Islet of Langerhans (tissue), 1 donor: ENCODE measurements around the gene SMAD7.

Experiments used
- FAIRE-seq: peaks from one replicate; lab custom pipeline; 2011; peaks lifted over from hg19 to GRCh38; lab: Jason Lieb, UNC

The SMAD7 gene, protein sequence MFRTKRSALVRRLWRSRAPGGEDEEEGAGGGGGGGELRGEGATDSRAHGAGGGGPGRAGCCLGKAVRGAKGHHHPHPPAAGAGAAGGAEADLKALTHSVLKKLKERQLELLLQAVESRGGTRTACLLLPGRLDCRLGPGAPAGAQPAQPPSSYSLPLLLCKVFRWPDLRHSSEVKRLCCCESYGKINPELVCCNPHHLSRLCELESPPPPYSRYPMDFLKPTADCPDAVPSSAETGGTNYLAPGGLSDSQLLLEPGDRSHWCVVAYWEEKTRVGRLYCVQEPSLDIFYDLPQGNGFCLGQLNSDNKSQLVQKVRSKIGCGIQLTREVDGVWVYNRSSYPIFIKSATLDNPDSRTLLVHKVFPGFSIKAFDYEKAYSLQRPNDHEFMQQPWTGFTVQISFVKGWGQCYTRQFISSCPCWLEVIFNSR

GRCh38 chr18:48950536-48951447 lies at the start of gene SMAD7:
Gene SMAD7, minus strand, starts transcription at chr18:48950965. Its CDS starts 541 bp downstream, at chr18:48950424.
- no peak for FAIRE-seq

- FAIRE-seq = no peak
These were observed 48.8 kb upstream of the SMAD7 start for GRCh38 chr18:48999569-48999968.

- no peak for FAIRE-seq
These were observed 47.4 kb upstream of the SMAD7 start for GRCh38 chr18:48997985-48998831.

- FAIRE-seq = no peak
These were observed 46.9 kb upstream of the SMAD7 start for GRCh38 chr18:48997681-48997984.

DNA sequence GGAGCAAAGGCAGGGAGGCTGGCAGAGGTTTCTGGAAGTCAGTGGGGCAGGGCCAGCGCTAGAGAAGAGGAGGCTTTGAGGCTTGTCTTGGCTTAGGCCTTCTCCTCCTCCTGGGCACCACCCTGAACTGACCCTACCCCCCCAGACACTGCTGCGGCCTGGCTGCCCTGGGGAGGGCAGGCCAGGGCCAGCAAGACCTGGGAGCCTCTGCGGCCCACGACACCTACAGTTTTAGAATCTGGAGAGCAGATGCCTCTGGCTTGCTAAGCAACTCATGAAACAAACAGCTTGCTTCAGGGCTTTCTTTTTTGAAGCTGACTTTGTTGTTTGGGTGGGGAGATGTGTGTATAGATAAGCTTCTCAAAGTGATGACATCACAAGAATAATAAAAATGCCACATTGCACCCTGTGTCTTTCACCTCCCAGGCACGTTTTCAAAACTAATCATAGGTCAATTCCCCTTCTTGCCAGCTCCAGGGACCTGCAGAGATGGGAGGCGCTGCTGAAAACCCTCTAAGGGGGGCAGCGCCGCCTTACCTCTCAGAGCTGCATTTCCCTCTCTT lies 46.2 kb upstream of the SMAD7 start:
- FAIRE-seq = no peak

- no peak for FAIRE-seq
These were observed 45.3 kb upstream of the SMAD7 start for GRCh38 chr18:48996041-48996440.

DNA sequence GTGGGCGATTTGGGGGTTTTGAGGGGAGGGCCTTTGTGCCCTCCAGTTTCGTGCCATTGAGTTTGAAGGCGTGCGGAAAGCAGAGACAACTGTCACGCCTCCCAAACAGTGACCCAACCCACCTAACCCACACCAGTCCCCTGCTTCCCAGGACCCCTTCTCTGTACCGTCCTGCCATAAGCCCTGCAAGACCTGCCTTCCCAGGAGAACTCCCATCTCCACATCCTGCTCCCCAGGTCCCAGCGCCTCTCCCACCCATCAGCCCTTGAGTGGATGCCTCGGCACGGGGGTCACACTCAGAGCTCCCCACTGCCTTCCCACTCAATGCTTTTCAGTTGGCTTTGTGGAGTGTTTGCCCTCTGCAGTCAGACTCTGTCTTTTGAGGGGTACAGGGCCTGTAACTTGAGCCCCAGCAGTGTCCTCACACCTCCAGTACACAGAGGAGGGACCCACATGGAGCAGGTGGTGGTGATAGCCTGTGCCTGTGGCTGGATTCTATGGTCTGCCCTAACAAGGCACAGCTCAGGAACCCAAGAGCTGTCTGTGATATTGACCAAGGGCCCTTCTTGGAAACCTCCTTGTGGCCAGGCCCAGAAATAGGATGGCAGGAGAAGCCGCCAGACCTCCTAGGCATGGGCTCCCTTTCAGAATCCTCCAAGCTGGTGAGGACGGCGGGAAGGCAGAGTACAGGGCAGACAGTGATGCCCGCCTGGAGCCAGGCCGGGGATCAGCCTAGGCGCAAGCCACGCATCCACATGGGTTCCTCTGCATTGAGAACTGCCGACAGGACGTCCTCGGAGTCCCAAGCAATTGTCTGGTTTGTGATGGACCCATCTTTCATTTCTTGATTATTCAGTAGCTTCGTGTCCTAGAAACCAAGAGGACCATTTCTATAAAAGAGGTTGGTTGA lies 44.4 kb upstream of the SMAD7 start:
- no peak for FAIRE-seq

GRCh38 chr18:48994044-48994651 lies 43.4 kb upstream of the SMAD7 start:
- FAIRE-seq = no peak

- FAIRE-seq = no peak
These were observed 42.8 kb upstream of the SMAD7 start for GRCh38 chr18:48993586-48993985.

GRCh38 chr18:48992791-48993555 lies 42.2 kb upstream of the SMAD7 start:
- no peak for FAIRE-seq

DNA sequence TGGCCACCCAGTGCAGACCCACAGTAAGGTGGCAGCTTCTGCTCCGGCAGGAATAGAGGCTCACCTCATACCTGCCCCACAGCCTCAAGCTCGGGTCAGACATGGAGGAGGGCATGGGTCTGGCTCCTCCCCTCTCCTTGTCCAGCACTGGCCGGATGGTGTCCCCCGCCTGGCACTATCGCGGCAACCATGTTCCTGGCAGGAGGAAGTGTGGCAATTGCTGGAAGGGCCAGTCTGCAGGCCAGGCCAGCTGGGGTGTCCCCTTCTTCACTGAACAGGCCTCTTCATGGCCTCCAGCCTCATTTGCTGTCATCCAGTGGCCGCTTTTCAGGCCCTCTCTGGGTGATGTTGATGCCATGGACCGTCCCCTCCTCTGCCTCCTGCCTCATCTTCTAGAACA lies 41.4 kb upstream of the SMAD7 start:
- no peak for FAIRE-seq

DNA sequence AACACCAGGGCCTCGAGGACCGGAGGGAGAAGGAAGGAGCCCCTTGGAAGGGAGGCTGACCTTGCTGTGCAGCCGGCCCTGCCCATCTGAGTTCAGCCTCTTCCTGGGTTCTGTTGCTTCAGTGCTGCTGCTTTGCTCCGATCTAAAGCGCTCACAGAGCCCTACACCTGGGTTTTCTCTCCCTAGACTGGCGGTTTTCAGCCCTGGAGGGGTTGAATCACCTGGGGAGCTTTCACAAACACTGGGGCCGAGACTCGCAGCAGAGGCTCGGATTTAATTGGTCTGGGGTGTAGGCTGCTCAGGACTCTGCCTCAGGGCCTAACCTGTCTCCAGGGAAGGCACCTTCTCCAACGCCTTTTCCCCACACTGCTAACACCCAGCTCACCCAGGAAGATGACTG lies 40.9 kb upstream of the SMAD7 start:
- FAIRE-seq = no peak

GRCh38 chr18:48991319-48991660 lies 40.5 kb upstream of the SMAD7 start:
- FAIRE-seq = no peak

- FAIRE-seq = no peak
These were observed 39.9 kb upstream of the SMAD7 start for GRCh38 chr18:48990481-48991318.

DNA sequence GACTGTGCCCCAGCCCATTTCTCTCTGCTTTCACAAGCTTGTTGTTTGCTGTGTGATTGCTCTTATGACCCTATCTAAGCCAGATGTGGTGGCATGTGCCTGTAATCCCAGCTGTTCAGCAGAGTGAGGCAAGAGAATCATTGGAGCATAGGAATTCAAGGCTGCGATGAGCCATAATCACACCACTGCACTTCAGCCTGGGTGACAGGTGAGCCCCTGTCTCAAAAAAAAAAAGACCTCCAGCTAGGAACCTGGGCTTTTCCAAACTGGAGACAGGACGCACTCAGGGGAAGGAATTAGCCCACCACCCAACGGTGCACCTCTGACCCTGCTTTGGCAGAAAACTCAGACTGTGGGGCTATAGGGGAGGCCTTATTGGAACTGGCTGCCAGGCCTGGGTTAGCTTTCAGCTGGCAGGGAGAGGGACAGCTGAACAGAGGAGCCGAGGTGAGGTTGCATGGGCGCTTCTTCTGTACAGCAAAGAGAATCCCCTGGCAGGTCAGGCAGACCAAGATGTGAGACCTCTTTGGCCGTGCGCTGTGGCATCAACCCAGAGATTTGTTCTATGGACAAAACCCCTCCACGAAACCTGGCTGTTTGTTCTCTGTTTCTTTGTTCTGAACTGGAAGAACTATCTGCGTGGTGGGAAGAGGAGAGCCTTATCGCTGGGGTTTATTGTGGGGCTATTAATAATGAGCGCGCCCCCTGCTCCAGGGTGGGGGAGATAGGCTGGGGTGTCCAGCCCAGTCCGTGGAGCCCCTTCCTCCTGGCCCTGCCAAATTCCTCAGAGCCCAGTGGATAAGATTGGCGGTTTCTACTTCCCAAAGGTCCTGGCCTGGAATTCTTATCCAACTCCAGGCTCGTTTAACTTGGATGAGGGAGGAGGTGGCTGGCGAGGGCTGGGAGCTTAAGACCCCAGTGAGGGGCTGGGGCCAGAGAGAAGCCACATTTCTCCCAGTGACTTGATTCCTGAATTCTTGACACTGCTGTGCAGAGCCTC lies 38.8 kb upstream of the SMAD7 start:
- FAIRE-seq = no peak

- FAIRE-seq = no peak
These were observed 37.9 kb upstream of the SMAD7 start for GRCh38 chr18:48988508-48989303.

DNA sequence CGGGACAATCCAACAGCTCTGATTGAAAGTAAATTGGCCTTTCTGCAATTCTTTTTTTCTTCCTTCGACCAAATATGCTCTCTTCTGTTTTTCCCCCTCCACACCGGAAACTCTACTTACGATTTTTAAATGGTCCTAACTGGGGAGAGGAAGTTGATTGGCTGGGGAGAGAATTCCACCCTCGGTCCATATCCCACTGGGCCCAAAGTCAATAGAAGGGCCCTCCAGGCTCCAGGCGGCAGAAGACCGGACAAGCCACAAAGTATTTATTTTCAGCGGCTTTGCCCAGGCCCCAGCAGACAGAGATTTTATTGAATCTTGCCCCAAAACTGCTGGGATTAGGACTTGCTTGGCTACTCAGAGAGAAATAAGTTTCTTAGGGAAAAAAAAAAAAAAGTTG lies 37.1 kb upstream of the SMAD7 start:
- no peak for FAIRE-seq
